Hepatocyte (in vitro differentiated cells): ENCODE data around the gene SGK2.

Experiments
- CTCF ChIP-seq: fragments of 200-600 bp; sonication (generic); IDR thresholded peaks from 2 replicates; pipeline ENCODE4 v1.5.1; 2016; ENCODE audit warnings: antibody characterized with exemption, mild to moderate bottlenecking; ENCODE audit not compliant: poor library complexity
- EZH2 ChIP-seq: fragments of 200-600 bp; sonication (generic); IDR thresholded peaks from 2 replicates; pipeline ENCODE4 v1.6.1; 2016; ENCODE audit warnings: antibody characterized with exemption, mild to moderate bottlenecking, borderline replicate concordance
- EZH2phosphoT487 ChIP-seq: fragments of 200-600 bp; sonication (generic); IDR thresholded peaks from one replicate; pipeline ENCODE4 v1.6.1; 2018; ENCODE audit warnings: antibody characterized with exemption, mild to moderate bottlenecking, low read depth, moderate library complexity; ENCODE audit not compliant: unreplicated experiment, severe bottlenecking

GRCh38 chr20:43545837-43546578 is 12.8 kb upstream of the SGK2 start:
- TF ChIP-seq EZH2, result no peak
- no peak for TF ChIP-seq CTCF
- TF ChIP-seq EZH2phosphoT487, result no peak
